ENCODE measurements around the gene COLEC12.

The COLEC12 gene

DNA sequence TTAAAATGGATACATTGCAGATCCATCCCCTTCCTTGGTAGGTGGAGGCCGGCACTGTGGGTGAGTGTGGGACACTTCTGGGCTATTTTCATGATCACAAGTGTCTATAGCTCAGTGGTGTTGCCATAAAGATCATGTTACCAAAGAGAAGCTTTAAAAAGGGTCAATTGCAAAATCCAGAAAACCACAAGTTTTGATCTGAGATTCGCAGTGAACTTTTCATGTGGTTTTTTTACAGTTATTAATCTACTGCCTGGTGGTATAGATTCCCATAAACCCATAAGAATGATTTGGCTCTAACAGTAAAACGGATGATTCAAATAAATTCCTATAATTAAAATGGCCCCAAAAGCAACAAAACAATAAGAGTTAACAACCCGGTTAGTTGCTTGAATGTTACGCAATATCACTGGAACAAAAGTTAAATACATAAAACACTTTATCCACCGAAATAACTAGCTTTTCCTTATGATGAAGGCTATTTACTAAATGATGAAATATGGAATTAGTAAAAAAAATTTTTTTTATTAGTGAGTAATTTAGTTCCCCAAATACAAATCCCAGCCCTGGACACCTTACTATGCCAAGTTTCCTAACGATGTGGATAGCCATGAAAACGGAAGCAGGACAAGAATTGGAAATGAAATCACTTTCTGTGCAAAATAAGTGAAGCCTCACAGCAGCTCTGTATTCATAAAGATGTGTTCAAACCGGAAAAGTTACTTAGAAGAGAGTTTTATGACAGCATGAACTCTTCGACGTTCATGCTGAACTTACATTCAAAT lies 137.0 kb downstream of the COLEC12 start (continued):
- TF ChIP-seq ZNF596 (tag by site-specific recombination; IDR thresholded peaks at IDR 0.05) (peak; percentile 45; the same call in 1 of the 2 replicates), SP7 (tag by site-specific recombination; IDR thresholded peaks at IDR 0.05) (peak; percentile 92), ZNF391 (tag by site-specific recombination; IDR thresholded peaks at IDR 0.05; ENCODE audit: borderline replicate concordance, low read depth) (no peak), KLF10 (tag by site-specific recombination; IDR thresholded peaks at IDR 0.05) (peak; percentile 45; the same call in 1 of the 2 replicates), ZNF121 (tag by site-specific recombination; IDR thresholded peaks at IDR 0.05) (0 out of 2 replicates have a peak, but pooled peaks have one; percentile 15), WT1 (tag by site-specific recombination; IDR thresholded peaks at IDR 0.05) (no peak), PRDM1 (tag by site-specific recombination; IDR thresholded peaks at IDR 0.05) (peak; percentile 65; the same call in 1 of the 2 replicates), ZEB2 (tag by site-specific recombination; IDR thresholded peaks at IDR 0.05) (peak; percentile 67; the same call in 1 of the 2 replicates), MZF1 (tag by site-specific recombination; IDR thresholded peaks at IDR 0.05; ENCODE audit: borderline replicate concordance) (0 out of 2 replicates have a peak, but pooled peaks have one; percentile 30), SETDB1 (IDR thresholded peaks at IDR 0.05; ENCODE audit: insufficient read length, low read length) (no peak), GLI2 (tag by site-specific recombination; IDR thresholded peaks at IDR 0.05; ENCODE audit: borderline replicate concordance, low read depth) (peak; percentile 69; the same call in 1 of the 2 replicates), GFI1B (tag by site-specific recombination; IDR thresholded peaks at IDR 0.05) (peak; percentile 92), YY1 (tag by site-specific recombination; IDR thresholded peaks at IDR 0.05) (0 out of 2 replicates have a peak, but pooled peaks have one; percentile 20), ZNF426 (tag by site-specific recombination; IDR thresholded peaks at IDR 0.05) (no peak), ZBTB7A (tag by site-specific recombination; IDR thresholded peaks at IDR 0.05; ENCODE audit: low read depth) (no peak), KLF7 (tag by site-specific recombination; IDR thresholded peaks at IDR 0.05; ENCODE audit: borderline replicate concordance) (peak; percentile 37; the same call in 1 of the 2 replicates), ZNF138 (tag by site-specific recombination; IDR thresholded peaks at IDR 0.05; ENCODE audit: borderline replicate concordance) (no peak), ZNF843 (tag by site-specific recombination; IDR thresholded peaks at IDR 0.05) (peak; percentile 96), SCRT2 (tag by site-specific recombination; IDR thresholded peaks at IDR 0.05) (no peak), ZIC2 (tag by site-specific recombination; IDR thresholded peaks at IDR 0.05) (peak; percentile 38; the same call in 1 of the 2 replicates)
- TF ChIP-seq, protein P1, sequence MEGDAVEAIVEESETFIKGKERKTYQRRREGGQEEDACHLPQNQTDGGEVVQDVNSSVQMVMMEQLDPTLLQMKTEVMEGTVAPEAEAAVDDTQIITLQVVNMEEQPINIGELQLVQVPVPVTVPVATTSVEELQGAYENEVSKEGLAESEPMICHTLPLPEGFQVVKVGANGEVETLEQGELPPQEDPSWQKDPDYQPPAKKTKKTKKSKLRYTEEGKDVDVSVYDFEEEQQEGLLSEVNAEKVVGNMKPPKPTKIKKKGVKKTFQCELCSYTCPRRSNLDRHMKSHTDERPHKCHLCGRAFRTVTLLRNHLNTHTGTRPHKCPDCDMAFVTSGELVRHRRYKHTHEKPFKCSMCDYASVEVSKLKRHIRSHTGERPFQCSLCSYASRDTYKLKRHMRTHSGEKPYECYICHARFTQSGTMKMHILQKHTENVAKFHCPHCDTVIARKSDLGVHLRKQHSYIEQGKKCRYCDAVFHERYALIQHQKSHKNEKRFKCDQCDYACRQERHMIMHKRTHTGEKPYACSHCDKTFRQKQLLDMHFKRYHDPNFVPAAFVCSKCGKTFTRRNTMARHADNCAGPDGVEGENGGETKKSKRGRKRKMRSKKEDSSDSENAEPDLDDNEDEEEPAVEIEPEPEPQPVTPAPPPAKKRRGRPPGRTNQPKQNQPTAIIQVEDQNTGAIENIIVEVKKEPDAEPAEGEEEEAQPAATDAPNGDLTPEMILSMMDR (tag by site-specific recombination; IDR thresholded peaks at IDR 0.05), result no peak
- TF ChIP-seq, protein P2, sequence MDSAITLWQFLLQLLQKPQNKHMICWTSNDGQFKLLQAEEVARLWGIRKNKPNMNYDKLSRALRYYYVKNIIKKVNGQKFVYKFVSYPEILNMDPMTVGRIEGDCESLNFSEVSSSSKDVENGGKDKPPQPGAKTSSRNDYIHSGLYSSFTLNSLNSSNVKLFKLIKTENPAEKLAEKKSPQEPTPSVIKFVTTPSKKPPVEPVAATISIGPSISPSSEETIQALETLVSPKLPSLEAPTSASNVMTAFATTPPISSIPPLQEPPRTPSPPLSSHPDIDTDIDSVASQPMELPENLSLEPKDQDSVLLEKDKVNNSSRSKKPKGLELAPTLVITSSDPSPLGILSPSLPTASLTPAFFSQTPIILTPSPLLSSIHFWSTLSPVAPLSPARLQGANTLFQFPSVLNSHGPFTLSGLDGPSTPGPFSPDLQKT (IDR thresholded peaks at IDR 0.05; ENCODE audit: borderline replicate concordance, low read depth, low read length), result no peak
- TF ChIP-seq, protein P3, sequence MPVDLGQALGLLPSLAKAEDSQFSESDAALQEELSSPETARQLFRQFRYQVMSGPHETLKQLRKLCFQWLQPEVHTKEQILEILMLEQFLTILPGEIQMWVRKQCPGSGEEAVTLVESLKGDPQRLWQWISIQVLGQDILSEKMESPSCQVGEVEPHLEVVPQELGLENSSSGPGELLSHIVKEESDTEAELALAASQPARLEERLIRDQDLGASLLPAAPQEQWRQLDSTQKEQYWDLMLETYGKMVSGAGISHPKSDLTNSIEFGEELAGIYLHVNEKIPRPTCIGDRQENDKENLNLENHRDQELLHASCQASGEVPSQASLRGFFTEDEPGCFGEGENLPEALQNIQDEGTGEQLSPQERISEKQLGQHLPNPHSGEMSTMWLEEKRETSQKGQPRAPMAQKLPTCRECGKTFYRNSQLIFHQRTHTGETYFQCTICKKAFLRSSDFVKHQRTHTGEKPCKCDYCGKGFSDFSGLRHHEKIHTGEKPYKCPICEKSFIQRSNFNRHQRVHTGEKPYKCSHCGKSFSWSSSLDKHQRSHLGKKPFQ (tag by site-specific recombination; IDR thresholded peaks at IDR 0.05), result peak; percentile 29; the same call in 1 of the 2 replicates
- TF ChIP-seq, protein P4, sequence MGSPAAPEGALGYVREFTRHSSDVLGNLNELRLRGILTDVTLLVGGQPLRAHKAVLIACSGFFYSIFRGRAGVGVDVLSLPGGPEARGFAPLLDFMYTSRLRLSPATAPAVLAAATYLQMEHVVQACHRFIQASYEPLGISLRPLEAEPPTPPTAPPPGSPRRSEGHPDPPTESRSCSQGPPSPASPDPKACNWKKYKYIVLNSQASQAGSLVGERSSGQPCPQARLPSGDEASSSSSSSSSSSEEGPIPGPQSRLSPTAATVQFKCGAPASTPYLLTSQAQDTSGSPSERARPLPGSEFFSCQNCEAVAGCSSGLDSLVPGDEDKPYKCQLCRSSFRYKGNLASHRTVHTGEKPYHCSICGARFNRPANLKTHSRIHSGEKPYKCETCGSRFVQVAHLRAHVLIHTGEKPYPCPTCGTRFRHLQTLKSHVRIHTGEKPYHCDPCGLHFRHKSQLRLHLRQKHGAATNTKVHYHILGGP (tag by site-specific recombination; IDR thresholded peaks at IDR 0.05), result 0 out of 2 replicates have a peak, but pooled peaks have one; percentile 59
- TF ChIP-seq, protein P5, sequence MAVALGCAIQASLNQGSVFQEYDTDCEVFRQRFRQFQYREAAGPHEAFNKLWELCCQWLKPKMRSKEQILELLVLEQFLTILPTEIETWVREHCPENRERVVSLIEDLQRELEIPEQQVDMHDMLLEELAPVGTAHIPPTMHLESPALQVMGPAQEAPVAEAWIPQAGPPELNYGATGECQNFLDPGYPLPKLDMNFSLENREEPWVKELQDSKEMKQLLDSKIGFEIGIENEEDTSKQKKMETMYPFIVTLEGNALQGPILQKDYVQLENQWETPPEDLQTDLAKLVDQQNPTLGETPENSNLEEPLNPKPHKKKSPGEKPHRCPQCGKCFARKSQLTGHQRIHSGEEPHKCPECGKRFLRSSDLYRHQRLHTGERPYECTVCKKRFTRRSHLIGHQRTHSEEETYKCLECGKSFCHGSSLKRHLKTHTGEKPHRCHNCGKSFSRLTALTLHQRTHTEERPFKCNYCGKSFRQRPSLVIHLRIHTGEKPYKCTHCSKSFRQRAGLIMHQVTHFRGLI (tag by site-specific recombination; IDR thresholded peaks at IDR 0.05), result 0 out of 2 replicates have a peak, but pooled peaks have one; percentile 19
- TF ChIP-seq, protein P6, sequence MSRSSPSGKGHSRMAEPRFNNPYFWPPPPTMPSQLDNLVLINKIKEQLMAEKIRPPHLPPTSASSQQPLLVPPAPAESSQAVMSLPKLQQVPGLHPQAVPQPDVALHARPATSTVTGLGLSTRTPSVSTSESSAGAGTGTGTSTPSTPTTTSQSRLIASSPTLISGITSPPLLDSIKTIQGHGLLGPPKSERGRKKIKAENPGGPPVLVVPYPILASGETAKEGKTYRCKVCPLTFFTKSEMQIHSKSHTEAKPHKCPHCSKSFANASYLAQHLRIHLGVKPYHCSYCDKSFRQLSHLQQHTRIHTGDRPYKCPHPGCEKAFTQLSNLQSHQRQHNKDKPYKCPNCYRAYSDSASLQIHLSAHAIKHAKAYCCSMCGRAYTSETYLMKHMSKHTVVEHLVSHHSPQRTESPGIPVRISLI (tag by site-specific recombination; IDR thresholded peaks at IDR 0.05), result no peak
- TF ChIP-seq, protein P7, sequence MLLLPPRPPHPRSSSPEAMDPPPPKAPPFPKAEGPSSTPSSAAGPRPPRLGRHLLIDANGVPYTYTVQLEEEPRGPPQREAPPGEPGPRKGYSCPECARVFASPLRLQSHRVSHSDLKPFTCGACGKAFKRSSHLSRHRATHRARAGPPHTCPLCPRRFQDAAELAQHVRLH (tag by site-specific recombination; IDR thresholded peaks at IDR 0.05), result peak; percentile 87; the same call in 1 of the 2 replicates

All from HEK293 (cell line).